ENCODE data around the gene CAPN3. TPM values are rescaled to one million over a fixed set of nuclear protein-coding genes. Genes with fewer than 3 reads are reported as not detected.

CAPN3 gene
- total RNA-seq, 4 donors from 2014 or later: 96.8 to 263 (median 163) TPM

- DNase-seq: no peak
- in situ Hi-C loops (cut with MboI; ENCODE audit: low sequenced_read_pairs in 4 of 4) (no loop called here), intact Hi-C loops (cut with DNase I; ENCODE audit: low total_unique reads) (no loop called here)
- H3K36me3 ChIP-seq: peaks cover 0 to 62% of the 10 kb centered on the region in 2 donors
- TF ChIP-seq POLR2A (IDR thresholded peaks at IDR 0.05): no peak
- TF ChIP-seq CTCF (IDR thresholded peaks at IDR 0.05 in 4 of 5, conservative IDR thresholded peaks at IDR 0.05 in 1 of 5): no peak
- H3K4me3 ChIP-seq: no peak overlapping the region
- H3K27ac ChIP-seq: no peak overlapping the region
- H3K9me3 ChIP-seq: no peaks in the 10 kb centered on the region
- no peaks in the 10 kb centered on the region for H3K27me3 ChIP-seq
- no peak for ATAC-seq
- H3K4me1 ChIP-seq: peaks cover 19 to 21% of the 10 kb centered on the region in 2 donors
Measured at GRCh38 chr15:42349186-42349585, 10.1 kb upstream of the CAPN3 start.

- no peak overlapping the region for H3K4me3 ChIP-seq
- peaks cover 3 to 5% of the 10 kb centered on the region in 2 donors for H3K4me1 ChIP-seq
- ATAC-seq: no peak
- TF ChIP-seq CTCF (IDR thresholded peaks at IDR 0.05 in 4 of 5, conservative IDR thresholded peaks at IDR 0.05 in 1 of 5) (no peak), POLR2A (IDR thresholded peaks at IDR 0.05) (no peak)
- no peak overlapping the region for H3K27ac ChIP-seq
- H3K27me3 ChIP-seq: no peaks in the 10 kb centered on the region
- in situ Hi-C loops (cut with MboI; ENCODE audit: low sequenced_read_pairs in 4 of 4) (no loop called here), intact Hi-C loops (cut with DNase I; ENCODE audit: low total_unique reads) (no loop called here)
- no peak for DNase-seq
- peaks cover 0 to 56% of the 10 kb centered on the region in 2 donors for H3K36me3 ChIP-seq
- no peaks in the 10 kb centered on the region for H3K9me3 ChIP-seq
Measured at GRCh38 chr15:42352401-42352800, 6.9 kb upstream of the CAPN3 start.

DNA sequence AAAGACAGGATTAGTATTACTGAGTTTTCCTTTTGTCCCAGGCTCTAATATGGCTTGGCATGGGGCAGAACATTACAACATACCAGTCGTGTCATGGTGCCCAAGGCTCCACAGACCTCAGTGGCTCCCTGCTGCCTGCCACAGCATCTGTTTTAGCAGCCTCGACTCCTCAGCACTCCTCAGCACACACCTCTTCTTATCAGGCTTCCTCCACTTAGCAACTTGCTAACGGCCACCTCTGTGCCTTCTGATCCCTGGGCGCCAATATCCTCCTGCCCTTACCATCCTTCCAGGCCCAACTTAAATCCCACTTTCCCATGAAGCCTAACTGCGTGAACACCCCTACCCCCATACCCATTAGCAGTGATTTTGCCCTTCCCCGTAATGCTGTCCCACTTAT, 6.2 kb upstream of the CAPN3 start:
- ATAC-seq: no peak
- no peak for DNase-seq
- Histone ChIP-seq H3K27me3 (no peaks in the 10 kb centered on the region), H3K4me3 (no peak overlapping the region), H3K27ac (no peak overlapping the region), H3K9me3 (no peaks in the 10 kb centered on the region), H3K36me3 (peaks cover 0 to 50% of the 10 kb centered on the region in 2 donors), H3K4me1 (peaks cover 9% of the 10 kb centered on the region in 2 donors)
- in situ Hi-C loops (cut with MboI; ENCODE audit: low sequenced_read_pairs in 4 of 4) (no loop called here), intact Hi-C loops (cut with DNase I; ENCODE audit: low total_unique reads) (no loop called here)
- TF ChIP-seq CTCF (IDR thresholded peaks at IDR 0.05 in 4 of 5, conservative IDR thresholded peaks at IDR 0.05 in 1 of 5): no peak
- TF ChIP-seq POLR2A (IDR thresholded peaks at IDR 0.05): no peak

DNA sequence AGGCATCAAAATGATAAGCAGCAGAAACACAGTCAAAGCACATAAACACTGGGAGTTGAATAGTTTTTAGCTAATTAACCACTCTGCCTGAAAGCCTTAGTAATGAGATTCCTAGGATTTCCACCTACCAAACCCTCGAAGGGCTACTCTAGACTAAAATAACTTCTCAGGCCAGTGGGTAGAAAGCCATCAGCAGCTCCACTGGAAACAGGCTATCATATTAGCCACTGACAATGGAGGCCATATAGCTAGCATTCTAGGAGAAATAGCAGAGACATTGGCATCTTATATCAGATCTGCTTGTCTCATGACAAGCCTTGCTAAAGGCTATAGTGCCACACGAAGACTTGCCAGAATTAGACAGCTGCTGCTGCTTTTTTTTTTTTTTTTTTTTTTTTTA, 4.5 kb upstream of the CAPN3 start:
- DNase-seq: no peak
- Histone ChIP-seq H3K4me3 (no peak overlapping the region), H3K36me3 (peaks cover 0 to 32% of the 10 kb centered on the region in 2 donors), H3K9me3 (no peaks in the 10 kb centered on the region), H3K27ac (peak overlapping the region; percentile 2 to 96 (median 94)), H3K4me1 (peaks cover 19% of the 10 kb centered on the region in 2 donors), H3K27me3 (no peaks in the 10 kb centered on the region)
- ATAC-seq: no peak
- intact Hi-C loops (cut with DNase I; ENCODE audit: low total_unique reads) (no loop called here), in situ Hi-C loops (cut with MboI; ENCODE audit: low sequenced_read_pairs in 4 of 4) (no loop called here)
- TF ChIP-seq POLR2A (IDR thresholded peaks at IDR 0.05) (no peak), CTCF (IDR thresholded peaks at IDR 0.05 in 4 of 5, conservative IDR thresholded peaks at IDR 0.05 in 1 of 5) (no peak)

DNA sequence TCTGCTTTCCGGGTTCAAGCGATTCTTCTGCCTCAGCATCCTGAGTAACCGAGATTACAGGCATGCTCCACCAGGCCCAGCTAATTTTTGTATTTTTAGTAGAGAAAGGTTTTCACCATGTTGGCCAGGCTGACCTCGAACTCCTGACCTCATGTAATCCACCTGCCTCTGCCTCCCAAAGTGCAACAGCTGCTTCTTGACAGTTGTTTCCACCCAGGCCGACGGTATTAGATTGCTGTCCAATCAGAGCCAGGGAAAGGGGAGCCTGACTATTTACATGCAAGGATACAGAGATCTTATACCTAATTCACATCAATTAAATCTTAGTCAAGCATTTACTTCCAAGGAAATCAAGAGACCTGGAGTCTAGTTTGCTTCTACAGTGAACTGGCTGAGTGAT, 4.0 kb upstream of the CAPN3 start:
- in situ Hi-C loops (cut with MboI; ENCODE audit: low sequenced_read_pairs in 4 of 4): no loop called here
- ATAC-seq (no peak), DNase-seq (no peak)
- intact Hi-C loops (cut with DNase I; ENCODE audit: low total_unique reads): no loop called here
- Histone ChIP-seq H3K36me3 (peaks cover 0 to 28% of the 10 kb centered on the region in 2 donors), H3K9me3 (no peaks in the 10 kb centered on the region), H3K4me1 (peaks cover 19 to 20% of the 10 kb centered on the region in 2 donors), H3K27ac (peak overlapping the region; percentile 20 to 96 (median 94)), H3K27me3 (no peaks in the 10 kb centered on the region), H3K4me3 (no peak overlapping the region)
- TF ChIP-seq CTCF (IDR thresholded peaks at IDR 0.05 in 4 of 5, conservative IDR thresholded peaks at IDR 0.05 in 1 of 5) (no peak), POLR2A (IDR thresholded peaks at IDR 0.05) (no peak)
